HG03066 (cell line): ENCODE data around the gene OR6V1.

Experiments used
- ATAC-seq: cut with Tn5 transposase; IDR thresholded peaks from one replicate; pipeline ENCODE4 v1.9.1; 2021; ENCODE audit warnings: low read depth; ENCODE audit not compliant: unreplicated experiment

Gene OR6V1

DNA sequence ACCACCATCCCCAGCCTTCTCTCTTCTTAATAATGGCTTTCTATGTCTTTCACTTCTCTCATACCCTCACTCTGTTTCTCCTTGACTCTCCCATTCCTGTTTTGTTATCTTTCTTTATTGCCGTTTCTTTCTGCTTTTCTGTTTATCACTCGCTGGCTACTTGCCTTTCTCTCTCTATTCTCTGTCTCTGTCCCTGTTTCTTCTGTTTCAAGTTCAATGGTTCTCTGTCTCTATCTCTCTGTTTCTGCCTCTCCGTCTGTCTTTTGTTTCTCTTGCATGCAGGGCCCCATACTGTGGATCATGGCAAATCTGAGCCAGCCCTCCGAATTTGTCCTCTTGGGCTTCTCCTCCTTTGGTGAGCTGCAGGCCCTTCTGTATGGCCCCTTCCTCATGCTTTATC lies at the start of gene OR6V1:
Gene OR6V1, plus strand, starts transcription at position 301 of the 400 bp plus-strand sequence. Its CDS starts 0 bp downstream, at position 301.
- ATAC-seq = no peak

GRCh38 chr7:143002898-143003297 lies 49.2 kb upstream of the OR6V1 start:
- ATAC-seq = no peak

DNA sequence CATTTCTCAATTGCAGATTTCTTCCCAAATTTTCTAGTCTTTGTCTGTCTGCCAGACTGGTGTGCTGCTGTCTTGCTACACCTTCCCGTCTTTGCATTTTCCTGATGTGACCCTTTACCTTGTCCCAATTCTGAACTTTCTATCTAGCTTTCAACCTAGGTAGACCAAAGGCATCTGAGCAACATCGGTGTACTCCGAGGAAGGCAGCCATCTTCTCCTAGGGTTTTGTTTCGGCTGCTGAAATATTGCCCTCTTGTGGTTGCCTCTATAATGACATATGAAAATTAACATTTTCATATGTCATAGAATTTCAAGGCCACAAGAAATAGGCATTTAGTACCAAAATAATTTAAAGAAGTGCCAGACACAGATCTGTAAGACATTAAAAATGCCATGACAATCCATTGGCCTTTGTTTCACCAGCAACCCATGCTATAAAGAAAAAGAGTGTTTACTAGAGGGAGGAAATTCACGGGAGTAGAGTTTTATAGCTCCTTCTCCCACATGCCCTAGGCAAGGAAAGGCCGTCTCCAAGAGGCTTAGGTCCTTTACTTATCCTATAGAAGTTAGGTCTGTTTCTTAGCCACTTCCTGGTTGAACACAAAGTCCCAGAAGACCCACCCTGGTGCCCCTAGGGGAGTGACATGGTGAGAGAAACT lies 48.6 kb upstream of the OR6V1 start:
- ATAC-seq = peak; percentile 60

GRCh38 chr7:143005632-143006260 lies 46.4 kb upstream of the OR6V1 start:
- ATAC-seq = no peak

GRCh38 chr7:143008007-143008901 lies 43.9 kb upstream of the OR6V1 start:
- peak; percentile 89 for ATAC-seq

DNA sequence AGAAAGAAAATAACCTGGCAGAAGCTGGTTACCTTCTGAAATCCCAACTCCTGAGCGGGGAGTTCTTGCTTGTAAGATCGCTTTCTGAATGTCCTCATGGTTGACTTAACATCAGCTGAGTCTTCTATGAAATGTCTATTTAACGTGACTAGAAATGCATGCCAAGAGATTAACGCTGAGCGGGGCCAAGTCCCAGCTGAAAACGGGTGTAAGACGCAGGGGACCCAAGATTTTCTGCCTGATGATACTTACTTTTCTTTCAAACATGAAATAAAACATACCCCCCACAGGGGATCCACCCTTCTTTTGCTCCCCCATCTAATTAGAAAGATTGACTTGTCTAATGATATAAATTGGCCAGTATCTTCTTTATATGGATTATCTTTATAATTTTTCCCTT lies 40.1 kb upstream of the OR6V1 start:
- no peak for ATAC-seq

DNA sequence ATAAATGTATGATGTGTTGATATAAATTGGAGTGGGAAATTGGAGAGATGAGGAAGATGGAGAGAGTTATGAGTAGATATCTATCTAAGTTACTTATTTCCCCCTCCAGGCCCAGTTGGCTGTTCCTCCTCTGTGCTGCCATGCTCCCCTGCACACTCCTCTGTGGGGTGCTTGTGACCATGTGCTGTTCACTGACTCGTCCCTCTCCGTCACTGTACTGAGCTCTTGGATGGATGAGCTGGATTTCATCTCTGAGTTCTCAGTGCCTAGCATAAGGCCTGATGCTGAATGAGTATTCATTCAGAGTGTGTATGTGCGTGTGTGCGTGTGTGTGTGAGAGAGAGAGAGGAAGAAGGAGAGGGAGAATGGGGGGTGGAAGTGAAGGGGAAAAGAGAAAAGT lies 39.7 kb upstream of the OR6V1 start:
- ATAC-seq = no peak

- ATAC-seq = no peak
Observed at GRCh38 chr7:143013473-143013872, 38.7 kb upstream of the OR6V1 start.

DNA sequence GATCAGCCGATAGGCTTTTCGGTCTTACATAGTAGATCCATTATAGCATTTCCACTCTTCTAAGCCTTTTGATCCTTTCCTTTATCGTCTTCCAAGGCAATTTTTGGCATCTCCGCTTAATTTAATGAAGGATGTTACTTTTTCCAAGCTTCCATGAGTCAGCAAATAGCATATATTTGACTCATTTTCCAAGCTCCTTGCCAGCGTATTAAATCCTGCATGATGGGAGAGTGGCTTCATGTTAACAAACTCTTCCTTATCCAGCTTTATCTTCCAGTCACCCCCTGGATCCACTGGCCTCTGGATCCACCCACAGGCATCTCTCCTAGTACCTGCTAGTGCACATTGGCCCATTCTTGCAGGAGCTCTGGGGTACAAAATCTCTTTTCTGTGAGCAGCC lies 38.2 kb upstream of the OR6V1 start:
- no peak for ATAC-seq

GRCh38 chr7:143015084-143015483 lies 37.1 kb upstream of the OR6V1 start:
- ATAC-seq = peak; percentile 56

DNA sequence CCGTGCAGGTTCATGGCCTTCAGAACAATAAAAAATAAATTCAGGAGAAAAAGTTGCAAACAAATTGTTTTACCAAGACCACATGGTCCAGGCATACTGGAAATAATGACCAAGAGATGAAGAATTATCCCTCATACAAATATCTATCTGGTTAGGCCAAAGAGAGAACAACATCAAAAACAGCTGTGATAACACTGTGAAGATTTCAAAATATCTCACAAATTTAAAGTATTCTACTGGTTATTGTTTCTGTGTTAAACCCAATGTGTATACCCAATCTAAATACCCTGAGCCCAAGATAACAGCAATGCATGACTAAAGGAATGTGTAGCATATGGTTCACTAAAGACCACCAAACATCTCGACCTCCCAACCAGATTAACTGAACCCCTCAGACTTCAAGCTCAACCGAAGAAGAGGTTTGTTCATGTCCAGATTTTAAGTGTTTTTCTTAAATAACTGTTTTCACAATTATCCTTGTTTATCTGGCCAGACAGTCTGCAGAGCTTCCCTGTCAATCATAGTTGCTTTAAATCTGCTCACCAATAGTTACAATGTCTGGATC lies 36.1 kb upstream of the OR6V1 start:
- no peak for ATAC-seq

DNA sequence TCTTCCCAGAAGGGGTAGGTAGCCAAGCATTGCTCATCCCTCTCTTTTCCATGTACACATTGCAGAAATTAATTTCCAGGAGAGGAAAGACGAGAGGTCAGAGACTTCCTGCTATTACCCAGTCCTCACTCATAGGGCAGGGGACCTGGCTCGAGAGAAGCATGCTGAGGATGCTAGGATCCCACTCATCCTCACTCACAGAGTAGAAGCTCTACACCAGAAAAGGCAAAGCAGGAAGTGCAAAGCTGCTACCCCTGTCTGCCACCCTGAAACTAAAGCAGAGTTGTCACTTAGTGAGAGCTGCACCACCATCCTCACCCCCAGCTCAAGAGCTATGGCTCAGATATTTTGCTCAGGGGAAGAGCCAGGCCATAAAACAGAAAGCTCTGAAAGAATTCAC lies 35.1 kb upstream of the OR6V1 start:
- ATAC-seq = no peak

- no peak for ATAC-seq
Observed at GRCh38 chr7:143018931-143019330, 33.2 kb upstream of the OR6V1 start.

- no peak for ATAC-seq
Observed at GRCh38 chr7:143023047-143023446, 29.1 kb upstream of the OR6V1 start.

- no peak for ATAC-seq
Observed at GRCh38 chr7:143025371-143025770, 26.8 kb upstream of the OR6V1 start.

- no peak for ATAC-seq
Observed at GRCh38 chr7:143027032-143027431, 25.1 kb upstream of the OR6V1 start, which contains the start of gene OR9A2. Gene OR9A2, minus strand, starts transcription at chr7:143027132. Its CDS starts 0 bp downstream, at chr7:143027132.

- ATAC-seq = no peak
Observed at GRCh38 chr7:143027683-143028082, 24.5 kb upstream of the OR6V1 start.

- ATAC-seq = no peak
Observed at GRCh38 chr7:143038635-143039034, 13.5 kb upstream of the OR6V1 start.

DNA sequence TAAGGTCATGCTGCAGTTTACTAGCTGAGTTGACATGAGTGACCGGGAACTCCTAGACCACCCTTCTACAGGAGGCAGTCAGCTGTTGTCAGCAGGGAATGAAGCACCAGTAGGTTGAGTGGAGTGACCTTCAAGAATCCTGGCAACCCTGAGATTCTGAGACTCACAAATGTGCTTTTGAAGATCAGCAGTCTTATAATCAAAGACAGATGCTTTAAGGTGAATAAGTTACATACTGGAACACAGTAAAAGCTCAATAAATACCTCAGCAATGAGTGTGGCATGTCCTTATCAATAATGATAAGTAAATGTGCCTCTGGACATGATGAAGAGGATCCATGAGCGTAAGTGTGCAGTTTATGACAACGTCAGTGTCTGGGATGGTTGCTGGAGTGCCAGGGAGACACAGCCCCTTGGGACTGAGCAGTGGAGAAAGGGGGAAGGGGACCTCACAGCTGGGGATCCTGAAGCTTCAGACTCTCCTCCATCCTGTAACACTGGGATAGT lies 11.9 kb upstream of the OR6V1 start:
- ATAC-seq = no peak

- ATAC-seq = no peak
Observed at GRCh38 chr7:143041346-143041745, 10.8 kb upstream of the OR6V1 start.
